PC-9 (cell line): Measurements from ENCODE around the gene PNKP.

ENCODE experiments used
- CTCF ChIP-seq: fragments of 200-600 bp; sonication (generic); conservative IDR thresholded peaks from 2 replicates; pipeline ENCODE4 v1.6.1; 2017; ENCODE audit warnings: mixed run types, antibody characterized with exemption, mild to moderate bottlenecking, moderate library complexity
- EZH2 ChIP-seq: fragments of 200-600 bp; sonication (generic); IDR thresholded peaks from 2 replicates; pipeline ENCODE4 v1.8.0; 2017; ENCODE audit warnings: antibody characterized with exemption, low read depth

- TF ChIP-seq CTCF (no peak), EZH2 (no peak)
Measured at GRCh38 chr19:49913720-49914119, 46.3 kb upstream of the PNKP start.
